Activated CD4-positive, alpha-beta T cell treated with anti-CD3 and anti-CD28 coated beads, Interleukin-2, amount 50 U/mL, for 16 hours (primary cell): ENCODE measurements around the gene JPH4.
"Not testable (repeated sequence)": the region's sequence is repeated elsewhere in the genome, so short reads cannot be mapped to it uniquely, and the experiment has no call there.

Source experiments
- DNase-seq: peaks from one replicate; pipeline ENCODE4 v3.0.0-alpha.2; 2020

Gene JPH4

DNA sequence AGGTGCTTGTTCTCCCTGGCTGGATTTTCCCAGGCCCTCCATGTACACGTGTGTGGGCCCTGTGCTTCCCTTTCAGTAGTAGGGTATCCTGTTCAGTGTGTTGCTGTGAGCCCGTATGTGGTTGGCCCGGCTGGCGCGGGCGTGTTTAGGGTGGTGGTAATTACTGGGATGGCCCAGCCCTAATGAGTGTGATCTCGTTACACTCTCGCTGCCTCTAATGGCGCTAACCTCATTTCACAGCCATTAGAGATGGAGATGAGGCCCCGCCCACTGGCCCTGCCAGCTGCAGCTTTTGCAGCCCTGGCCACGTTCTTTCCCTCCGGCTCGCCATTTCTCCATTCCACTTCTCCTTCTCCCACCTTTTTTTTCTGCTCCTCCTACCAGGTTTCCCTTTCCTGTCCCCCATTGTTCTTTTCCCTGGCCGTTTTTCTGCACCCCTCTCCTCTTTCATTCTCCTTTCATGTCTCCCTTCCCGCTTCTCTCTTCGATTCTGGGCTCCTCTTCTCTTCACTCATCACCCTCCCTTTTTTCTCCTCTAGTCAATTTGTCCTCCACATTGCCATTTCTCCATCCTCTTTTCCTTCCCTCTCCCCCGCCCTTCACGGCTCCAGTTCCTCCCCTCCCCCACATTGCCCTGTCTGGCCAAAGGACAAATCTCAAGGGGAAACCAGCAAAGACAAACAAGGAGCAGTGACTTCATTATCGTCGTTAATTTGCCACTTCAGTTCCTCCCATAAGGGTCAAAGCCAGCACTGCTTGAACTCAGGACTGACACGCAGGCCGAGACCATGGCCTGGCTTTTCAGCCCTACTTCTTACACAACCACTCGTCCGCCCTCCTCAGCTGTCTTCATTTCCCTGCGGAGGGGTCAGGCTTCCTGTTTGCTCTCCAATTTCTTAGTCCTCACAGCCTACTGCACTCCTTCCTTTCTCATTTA, 33.8 kb downstream of the JPH4 start:
- DNase-seq: no peak

DNA sequence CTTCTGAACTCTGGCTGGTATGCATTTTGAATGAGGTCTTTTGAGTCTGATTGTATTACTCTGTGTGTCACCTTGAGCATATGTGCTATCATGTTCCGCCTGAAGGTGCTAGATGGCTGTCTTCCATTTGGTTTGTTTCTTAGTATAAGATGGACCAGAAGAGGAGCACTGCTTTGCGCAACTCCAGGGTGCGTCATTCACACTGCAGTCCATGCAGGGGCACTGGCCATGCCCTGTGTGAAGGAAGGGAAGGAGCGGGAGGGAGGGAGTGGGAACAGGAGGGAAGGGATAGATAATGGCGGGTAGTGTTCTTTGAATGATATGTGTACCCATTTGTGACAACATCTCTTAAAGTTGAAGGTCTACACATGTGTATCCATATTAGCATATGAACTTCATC, 35.2 kb downstream of the JPH4 start:
- no peak for DNase-seq

DNA sequence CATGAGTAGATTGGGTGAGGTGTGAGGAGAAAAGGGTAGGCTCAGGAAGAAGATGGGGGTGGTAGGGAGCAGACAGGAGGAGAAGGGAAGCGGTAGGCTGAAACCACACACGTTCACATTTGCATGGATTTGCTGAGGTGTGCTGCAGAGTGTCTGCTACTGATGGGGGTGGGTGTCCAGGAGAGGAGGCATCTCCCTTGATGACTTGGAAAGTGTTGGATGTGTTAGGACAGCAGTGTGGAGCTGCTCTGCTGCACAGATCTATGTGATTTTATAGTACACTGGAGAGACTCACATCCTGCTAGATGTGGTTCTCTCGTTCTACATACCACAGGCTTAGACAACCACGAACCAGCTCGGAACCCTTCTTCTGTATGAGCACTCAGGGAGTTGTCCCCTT, 36.3 kb downstream of the JPH4 start:
- DNase-seq: no peak

DNA sequence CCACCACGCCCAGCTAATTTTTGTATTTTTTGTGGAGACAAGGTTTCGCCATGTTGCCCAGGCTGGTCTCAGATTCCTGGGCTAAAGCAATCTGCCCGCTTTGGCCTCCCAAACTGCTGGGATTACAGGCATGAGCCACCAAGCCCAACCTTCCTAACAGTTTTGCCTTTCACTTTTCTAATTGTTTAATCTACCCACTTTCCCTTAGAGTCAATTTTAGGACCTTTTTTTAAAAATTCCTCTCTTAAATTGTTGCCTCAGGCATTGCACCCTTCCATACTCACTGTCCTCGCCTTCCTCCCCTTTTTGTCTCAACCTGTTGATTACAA, 38.5 kb downstream of the JPH4 start:
- DNase-seq: no peak

DNA sequence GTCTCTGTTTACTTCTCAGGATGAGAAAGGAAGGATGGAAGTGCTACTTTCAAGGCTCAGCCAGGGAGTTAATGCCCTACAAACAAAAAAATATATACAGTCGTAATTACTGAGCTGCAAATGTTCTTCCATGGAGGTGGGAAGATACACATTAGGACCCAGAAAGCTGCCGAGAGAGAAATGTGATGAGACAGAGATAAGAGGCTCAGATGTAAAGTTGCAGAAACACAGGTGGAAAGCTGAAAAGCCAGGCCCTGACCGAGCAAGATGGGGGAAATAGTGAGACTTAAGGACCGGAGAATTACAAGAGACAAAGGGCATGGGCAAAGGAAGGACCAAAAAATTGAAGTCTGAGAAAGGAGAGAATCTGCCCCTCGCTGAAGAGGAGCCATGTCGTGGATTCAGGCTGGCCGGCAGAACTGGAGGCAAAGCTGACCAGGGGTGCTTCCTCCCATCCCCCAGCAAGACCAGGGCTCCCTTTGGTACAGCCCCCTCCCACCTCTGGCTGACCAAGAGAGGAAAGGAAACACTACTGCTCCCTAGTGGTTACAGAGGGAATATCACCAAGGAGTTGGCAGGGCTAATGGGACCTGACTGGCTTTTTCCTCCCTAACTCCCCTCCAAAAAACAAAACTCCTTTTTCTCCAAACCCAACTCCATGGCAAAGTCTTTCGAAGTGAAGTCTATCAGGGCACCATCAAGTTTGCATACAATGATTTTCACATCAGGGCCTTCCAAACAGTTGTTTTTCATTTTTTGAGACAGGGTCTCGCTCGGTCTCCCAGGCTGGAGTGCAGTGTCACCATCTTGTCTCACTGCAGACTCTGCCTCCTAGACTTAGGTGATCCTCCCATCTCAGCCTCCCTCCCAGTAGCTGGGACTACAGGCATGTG, 39.1 kb downstream of the JPH4 start:
- DNase-seq: peak; percentile 61

DNA sequence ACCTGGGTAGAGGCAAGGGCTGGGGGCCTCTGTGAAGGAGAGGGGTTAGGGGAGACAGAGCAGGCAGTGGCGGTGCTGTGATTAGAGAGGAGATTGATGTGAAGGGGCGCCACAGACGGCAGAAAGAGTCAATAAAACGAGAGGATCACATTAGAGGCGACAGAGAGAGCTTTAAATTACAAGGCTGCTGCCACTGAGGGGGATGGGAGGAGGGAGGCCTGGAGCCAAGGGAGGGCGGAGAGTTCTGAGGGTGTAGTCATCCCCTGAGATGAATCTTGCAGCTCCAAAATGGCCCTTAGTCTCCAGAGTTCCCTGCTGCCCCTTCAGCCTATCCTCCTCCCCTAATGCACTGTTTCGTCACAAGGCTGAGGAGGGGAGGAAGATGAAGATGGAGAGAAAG, 39.8 kb downstream of the JPH4 start:
- no peak for DNase-seq

DNA sequence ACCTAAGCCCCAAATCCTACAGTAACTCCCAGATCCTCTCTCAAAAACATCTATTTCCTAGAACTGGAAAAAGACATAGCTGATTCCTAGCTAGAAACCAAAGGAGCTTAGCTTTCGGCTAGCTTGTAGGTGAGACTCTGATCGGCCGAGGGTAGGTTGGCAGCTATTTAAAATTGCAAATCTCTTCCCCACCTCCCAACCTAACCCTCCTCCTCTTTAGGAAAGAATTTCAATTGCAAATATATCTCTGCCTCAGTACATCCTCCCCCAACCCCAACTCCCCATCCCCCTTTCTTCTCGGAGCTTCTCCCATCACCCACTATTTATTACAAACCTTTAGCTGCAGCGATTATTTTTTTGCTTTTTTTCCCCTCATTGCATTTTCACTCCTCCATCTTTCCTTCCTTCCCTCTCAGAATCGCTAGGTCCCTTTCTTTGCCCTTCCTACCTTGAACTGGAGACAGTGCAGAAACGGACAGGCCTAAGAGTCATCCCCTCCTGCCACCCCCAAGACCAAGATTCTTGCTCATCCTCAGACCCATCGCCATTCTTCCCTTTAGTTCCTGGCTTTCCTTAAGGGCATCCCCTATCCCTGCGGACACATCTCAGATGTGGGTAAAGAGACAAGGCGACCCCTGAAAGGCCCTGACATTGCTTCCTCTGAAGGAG, 40.4 kb downstream of the JPH4 start:
- no peak for DNase-seq

DNA sequence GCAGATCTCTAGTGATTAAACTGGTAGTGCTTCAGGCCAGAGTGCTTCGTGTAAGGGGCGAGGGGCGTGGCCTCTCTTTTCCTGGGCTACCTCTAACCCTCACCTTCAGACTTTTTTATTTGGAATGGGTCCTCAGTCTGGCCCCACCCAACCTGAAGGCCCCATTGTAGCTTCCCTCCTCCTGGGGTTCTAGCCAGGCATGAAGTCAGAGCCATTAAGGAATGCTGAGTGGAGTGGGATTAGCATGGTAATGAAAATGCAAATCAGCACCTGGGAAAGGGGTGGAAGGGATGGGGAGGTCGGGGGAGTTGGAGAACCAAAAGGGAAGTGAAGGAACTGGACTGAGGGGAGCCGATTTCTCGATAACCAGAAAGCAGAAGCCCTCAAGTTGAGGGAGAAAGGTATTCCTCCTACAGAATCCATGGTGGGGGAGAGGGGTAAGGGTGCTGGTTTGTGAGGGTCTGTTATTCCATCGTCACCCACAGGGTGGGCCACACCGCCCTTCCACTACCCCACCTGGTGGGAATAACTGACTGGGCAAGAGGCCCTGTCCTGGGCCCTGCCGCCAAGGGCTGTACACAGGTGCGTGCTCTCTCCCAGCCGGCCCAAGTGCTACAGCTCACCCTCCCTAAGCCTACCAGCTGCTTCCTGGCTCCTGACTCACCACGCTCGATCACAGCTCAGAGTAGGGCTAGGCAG, 41.1 kb downstream of the JPH4 start:
- no peak for DNase-seq

DNA sequence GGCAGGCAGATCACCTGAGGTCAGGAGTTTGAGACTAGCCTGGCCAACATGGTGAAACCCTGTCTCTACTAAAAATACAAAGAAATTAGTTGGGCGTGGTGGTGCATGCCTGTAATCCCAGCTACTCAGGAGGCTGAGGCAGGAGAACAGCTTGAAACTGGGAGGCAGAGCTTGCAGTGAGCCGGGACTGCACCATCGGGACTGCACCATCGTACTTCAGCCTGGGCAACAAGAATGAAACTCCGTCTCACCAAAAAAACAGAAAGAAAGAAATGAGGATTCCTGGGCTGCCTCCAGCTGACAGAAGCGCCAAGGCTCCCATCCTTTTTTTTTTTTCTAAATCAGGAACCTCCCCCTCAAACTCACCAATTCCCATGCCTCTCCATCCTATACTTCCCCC, 41.7 kb downstream of the JPH4 start:
- DNase-seq: not testable (repeated sequence)

DNA sequence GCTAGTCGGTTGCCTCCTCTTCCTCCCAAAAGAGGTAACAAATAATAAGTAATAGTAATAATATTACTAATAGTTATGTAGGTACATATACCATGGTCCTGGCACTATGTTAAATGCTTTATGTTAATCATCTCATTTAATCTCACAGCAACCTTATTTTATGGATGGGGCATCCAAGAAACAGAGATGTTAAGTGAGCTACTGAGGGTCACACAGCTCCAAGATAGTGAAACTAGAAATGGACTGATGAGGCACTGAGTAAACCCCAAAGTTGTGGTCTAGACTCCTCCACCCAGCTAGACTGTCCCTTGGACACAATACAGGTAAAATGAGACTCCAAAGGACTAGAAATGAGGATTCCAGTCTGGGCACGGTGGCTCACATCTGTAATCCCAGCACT, 42.1 kb downstream of the JPH4 start:
- no peak for DNase-seq

DNA sequence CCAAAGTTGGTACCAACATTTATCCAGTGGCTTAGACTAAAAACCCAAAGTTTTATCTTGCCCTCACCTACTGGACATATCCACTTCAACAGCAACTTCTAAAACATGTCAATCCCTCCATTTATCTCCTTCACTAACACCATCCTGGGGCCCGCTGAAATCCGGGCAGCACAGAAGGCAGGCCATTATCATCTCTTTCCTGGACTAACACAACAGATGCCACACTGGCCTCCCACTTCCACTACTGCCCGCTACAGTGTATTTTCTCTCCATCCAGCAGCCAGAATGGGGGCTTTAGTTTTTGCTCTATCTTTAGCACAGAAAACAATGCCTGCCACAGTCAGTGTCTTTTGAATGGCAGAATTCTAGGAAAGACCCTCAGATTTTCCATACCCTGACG, 42.6 kb downstream of the JPH4 start:
- DNase-seq: no peak

DNA sequence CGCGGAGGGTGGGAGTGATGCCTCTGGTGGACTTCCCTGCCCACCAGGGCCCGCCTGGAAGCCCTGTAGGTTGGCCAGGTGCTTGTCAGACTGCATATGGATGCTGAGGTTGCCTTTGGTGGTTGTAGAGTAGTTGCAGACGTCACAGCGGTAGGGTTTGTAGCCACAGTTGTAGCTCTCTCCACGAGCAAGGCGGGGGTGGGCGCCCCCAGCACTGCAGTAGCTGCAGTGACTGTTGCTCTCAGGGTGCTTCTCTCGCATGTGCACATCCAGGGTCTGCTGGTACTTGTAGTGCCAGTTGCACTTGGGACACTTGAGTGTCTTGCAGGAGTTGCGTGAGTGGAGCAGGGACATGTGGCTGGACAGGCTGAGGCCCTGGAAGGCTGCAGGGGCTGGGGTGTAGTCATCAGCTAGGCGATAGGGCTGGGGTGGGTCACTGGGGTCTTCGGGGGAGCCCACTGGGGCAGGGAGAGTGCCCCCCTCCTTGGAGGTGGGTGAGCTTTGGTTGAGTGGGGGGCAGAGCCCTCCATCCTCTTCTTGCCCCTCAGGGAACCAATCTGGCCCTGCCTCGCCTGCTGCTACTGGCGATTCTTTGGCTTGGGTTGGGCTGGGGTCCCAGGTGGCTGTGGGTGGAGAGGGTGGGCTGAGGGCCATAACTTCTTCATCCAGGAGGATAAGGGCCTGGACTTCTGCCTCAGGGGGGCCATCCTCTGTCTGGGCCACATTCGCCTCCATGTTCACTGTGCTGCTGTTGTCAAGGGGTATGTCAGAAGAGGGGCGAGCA, 44.7 kb downstream of the JPH4 start:
- no peak for DNase-seq

DNA sequence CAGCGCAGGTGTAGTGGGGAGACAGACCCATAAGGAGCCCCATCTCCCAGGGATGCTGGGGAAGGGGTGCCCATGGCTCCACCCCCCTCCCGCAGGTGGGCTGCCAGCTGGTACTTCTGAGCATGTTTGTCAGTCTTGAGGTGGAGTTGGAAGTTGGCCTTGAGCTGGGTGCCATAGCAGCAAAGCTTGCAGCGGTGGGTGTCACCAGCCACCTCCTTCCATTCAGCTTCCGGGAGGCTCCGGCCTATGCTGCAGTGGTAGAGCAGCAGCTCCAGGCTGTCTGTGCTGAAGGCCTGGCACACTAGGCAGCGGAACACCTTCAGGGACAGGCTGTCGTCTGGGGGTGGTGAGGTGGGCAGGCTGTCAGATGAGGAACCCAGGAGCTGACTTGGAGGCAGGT, 45.9 kb downstream of the JPH4 start:
- DNase-seq: no peak

DNA sequence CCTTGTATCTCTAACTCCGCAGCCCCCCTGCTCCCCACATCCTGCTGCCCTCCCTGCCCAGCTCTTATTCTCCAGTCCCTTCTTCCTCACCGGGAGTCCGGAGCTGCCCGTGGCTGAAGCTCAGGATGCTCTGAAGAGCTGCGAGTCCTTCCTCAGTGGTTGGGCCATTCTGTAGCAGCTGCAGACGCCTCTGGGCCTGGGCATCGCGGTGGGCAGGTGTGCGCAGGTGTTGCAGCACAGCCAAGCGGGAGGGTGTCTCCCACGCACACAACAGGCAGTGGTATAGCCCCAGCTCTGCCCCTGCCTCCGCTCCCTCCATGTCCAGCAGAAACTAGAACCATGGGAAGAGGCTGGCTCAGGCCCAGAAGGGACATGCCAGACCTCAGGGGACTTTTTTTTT, 47.2 kb downstream of the JPH4 start:
- DNase-seq: no peak

DNA sequence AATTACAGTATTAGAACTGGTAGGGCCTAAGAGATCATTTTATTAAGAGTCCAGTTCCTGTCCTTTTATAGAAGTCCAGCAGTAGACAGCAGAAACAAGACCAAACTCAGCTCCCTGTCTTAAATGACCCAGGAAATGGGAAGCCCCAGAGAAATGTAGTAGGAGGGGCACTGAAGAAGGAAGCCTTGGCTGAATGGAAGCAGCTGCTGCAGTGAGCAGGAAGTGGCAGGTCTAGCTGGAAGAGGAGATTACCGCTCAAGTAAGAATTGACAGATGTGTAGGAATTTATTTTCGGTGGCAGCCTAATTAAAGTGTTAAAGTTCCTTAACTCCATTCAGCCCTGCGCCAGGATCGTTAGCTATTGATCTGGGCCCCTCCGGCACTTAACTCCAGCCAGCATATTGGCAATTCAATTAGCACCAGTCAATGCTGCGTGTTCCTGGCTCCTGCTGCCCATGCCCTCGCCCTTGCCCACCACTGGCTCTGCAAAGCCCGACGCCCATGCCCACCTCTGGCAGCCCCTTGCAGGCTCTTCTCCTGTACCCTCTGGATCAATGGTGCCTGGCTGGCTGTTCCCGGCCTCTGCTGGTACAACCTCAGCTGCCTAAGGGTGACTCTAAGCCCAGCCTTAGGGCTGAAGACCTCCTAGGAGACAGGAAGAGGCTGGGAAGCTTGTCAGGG, 48.1 kb downstream of the JPH4 start:
- no peak for DNase-seq

DNA sequence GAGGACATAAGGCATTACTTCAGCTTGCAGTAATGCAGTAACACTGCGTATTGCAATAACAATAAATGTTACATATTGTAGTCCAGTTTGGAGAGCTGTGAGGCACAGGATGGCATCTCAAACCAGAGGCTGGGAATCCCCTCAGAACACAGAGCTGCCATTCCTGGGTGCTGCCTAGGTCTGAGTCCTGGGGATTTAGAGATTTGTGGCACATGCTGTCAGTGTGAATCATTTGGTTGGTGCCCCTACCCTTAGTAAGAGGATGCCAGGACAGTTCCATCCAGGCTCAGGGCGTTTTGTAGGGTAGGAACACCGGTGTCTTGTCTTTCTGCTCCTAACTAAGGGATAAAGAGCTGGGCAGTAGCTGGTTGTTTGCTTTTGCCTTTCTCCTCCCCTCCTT, 49.6 kb downstream of the JPH4 start:
- DNase-seq: no peak

DNA sequence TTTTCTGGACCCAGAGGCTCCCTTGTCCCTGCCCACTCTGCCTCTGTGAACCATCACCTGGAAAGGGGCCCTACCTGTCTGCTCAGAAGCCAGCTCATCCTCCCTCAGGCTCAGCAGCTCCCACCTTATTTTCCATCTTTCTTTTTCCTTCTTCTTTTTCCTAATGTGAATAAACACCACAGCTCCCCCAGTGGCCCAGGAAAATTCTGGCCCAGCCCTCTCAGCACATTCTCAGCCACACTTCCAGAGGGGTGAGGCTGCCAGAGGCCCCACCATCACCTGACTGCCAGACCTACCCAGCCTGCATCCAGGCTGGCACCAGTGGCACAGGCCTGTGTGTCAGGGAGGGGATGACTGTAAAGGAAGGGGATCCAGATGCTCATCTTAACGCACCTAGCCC, 50.0 kb downstream of the JPH4 start:
- no peak for DNase-seq

DNA sequence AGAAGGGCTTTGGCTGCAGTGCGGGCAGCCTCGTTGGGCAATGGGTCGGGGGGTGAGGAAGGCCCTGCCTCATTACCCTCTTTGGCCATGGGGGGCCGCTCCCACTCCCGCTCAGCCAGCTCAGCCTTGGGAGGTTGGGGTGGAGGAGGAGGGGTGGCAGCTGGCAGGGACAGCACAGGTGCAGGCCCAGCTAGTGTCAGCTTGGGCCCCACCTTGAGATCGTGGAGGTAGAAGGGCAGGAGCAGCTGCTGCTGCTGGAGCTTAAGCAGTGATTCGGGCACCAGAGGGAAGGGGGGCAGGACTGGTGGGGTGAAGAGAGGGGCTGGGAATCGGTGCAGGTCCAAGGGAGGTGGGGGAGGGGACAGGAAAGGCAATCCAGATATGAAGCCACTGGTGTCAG, 53.0 kb downstream of the JPH4 start:
- no peak for DNase-seq

DNA sequence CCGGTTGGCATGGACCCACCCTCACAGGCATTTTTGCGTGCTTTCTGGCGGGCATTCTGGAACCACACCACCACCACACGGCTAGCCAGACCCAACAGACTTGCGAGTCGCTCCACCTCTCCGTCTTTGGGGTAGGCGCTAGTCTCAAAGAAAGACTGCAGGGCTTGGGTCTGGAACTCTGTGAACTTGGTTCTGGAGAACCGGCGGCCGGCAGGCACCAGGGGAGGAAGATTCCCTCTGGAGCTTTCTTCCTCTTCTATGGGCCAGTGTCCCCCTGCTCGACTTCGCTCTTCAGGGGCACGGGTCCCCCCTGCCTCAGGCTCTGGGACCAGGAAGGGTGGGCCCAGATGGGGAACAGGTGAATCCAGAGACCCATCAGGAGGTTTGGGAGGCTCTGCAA, 53.6 kb downstream of the JPH4 start:
- DNase-seq: no peak

DNA sequence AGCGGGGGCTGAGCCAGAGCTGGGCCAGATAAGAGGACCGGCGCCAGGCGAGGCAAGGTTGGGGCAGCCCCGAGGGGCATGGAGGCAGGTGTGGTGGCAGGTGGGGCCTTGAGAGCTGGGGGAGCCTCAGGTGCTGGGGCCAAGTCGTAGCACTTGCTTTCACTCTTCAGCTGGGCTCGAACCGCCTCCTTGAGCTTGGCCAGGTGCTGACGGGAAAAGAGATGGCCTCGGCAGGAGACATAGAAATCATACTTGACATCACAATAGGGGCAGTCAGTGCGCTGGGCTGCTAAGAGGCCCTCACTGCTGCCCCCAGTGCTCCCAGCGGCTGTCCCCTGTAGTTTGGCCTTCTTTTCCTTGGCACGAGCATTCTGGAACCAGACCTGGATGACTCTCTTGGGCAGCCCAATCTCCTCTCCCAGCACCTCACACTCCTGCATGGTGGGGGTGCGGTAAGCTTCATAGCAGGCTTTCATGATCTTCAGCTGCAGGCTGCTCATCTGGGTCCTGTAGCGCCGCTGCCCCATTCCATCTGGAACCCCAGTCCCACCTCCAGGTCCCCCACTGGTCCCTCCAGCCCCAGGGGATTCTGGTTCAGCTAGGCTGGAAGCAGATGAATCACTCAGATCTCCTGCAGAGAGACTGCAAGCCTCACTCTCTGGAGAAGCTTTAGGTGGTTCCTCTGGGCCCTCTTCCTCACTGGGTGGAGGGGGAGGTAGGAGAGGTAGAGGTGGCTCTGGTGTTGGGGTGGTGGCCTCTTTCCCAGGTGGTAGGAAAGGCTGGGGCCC, 55.2 kb downstream of the JPH4 start:
- no peak for DNase-seq
